Caco-2 (cell line): Measurements from ENCODE around the gene OR5AP2. TPM values are rescaled to one million over a fixed set of nuclear protein-coding genes. Genes with fewer than 3 reads are reported as not detected.
"Not testable (repeated sequence)": the region's sequence is repeated elsewhere in the genome, so short reads cannot be mapped to it uniquely, and the experiment has no call there.

Source experiments
- BruUV-seq: library from RNA; stranded (reverse); fragments of 400-500 nt; replicated peaks from 2 replicates; lab custom pipeline; 2021; lab: Mats Ljungman, UMichigan
- CTCF ChIA-PET: fragments of 300-600 bp; sonication (Branson Sonifier 250); formaldehyde crosslinking; loops from one replicate; lab custom pipeline; 2022; ENCODE audit warnings: antibody characterized with exemption; lab: Charles Lee
- POLR2A ChIA-PET: fragments of 300-600 bp; sonication (Branson Sonifier 250); formaldehyde crosslinking; loops from one replicate; lab custom pipeline; 2022; ENCODE audit warnings: antibody characterized with exemption; lab: Charles Lee
- DNase-seq, 2 experiments: peaks; one replicate each; pipeline versions ENCODE4 v3.0.0 to v3.0.0-alpha.2; 2020 to 2022
- H3K27me3 ChIP-seq: replicated peaks from 2 replicates; pipeline ENCODE4 v1.6.0; 2011; ENCODE audit warnings: low read length; ENCODE audit not compliant: control insufficient read depth, insufficient read depth
- H3K36me3 ChIP-seq: 2 replicates; pipeline ENCODE4 v1.5.1; 2011; ENCODE audit warnings: low read length; ENCODE audit not compliant: control insufficient read depth, insufficient read depth
- H3K4me1 ChIP-seq: fragments of 250-450 bp; sonication (Bioruptor Pico); 2 replicates; pipeline ENCODE4 v1.5.1; 2020; ENCODE audit warnings: mild to moderate bottlenecking
- H3K4me3 ChIP-seq: 2 replicates; pipeline ENCODE4 v1.5.1; 2011; ENCODE audit warnings: low read depth, mild to moderate bottlenecking, control low read depth, low read length
- H3K9me3 ChIP-seq: fragments of 250-450 bp; sonication (Bioruptor Pico); 2 replicates; pipeline ENCODE4 v1.5.1; 2020; ENCODE audit warnings: mild to moderate bottlenecking, moderate library complexity
- H3K27ac Mint-ChIP-seq: one replicate; pipeline ENCODE4 v1.8.0; 2022; ENCODE audit warnings: mixed read lengths; ENCODE audit not compliant: unreplicated experiment
- H3K27me3 Mint-ChIP-seq: one replicate; pipeline ENCODE4 v1.8.0; 2022; ENCODE audit warnings: mixed read lengths; ENCODE audit not compliant: insufficient read depth, unreplicated experiment
- H3K36me3 Mint-ChIP-seq: one replicate; pipeline ENCODE4 v1.8.0; 2022; ENCODE audit warnings: mild to moderate bottlenecking, mixed read lengths; ENCODE audit not compliant: insufficient read depth, unreplicated experiment
- H3K4me1 Mint-ChIP-seq: one replicate; pipeline ENCODE4 v1.8.0; 2022; ENCODE audit warnings: low read depth, mixed read lengths; ENCODE audit not compliant: unreplicated experiment
- H3K4me3 Mint-ChIP-seq: one replicate; pipeline ENCODE4 v1.8.0; 2022; ENCODE audit warnings: mild to moderate bottlenecking, moderate library complexity, mixed read lengths; ENCODE audit not compliant: unreplicated experiment
- H3K9me3 Mint-ChIP-seq: one replicate; pipeline ENCODE4 v1.8.0; 2022; ENCODE audit warnings: mixed read lengths; ENCODE audit not compliant: unreplicated experiment
- CTCF ChIP-seq, 2 experiments: fragments of 200-600 bp in 1 of 2; IDR thresholded peaks; 1 replicate in 1 of 2; 2 replicates in 1 of 2; pipeline versions ENCODE4 v1.5.1 to v1.8.0; 2011 to 2022; ENCODE audit warnings: antibody characterized with exemption in 1 of 2, control low read depth in 1 of 2, inconsistent platforms in 1 of 2, low read depth in 1 of 2, low read length in 1 of 2, mild to moderate bottlenecking in 1 of 2, moderate library complexity in 1 of 2; ENCODE audit not compliant: insufficient read depth in 1 of 2, severe bottlenecking in 1 of 2, unreplicated experiment in 1 of 2
- intact Hi-C: fragments of 100-400 bp; cut with micrococcal nuclease; formaldehyde crosslinking; loops from one replicate; pipeline ENCODE4 v1.10.0; 2022; ENCODE audit not compliant: unreplicated experiment
- total RNA-seq: library from RNA; stranded (reverse); gene quantifications from 2 replicates; pipeline ENCODE4 v1.2.3, GENCODE V29; 2022

OR5AP2 gene
- total RNA-seq, 1 experiment from 2014 or later = not detected

GRCh38 chr11:56625946-56626345 lies 16.3 kb downstream of the OR5AP2 start:
- Mint-ChIP-seq H3K27ac (no peak overlapping the region), H3K9me3 (no peaks in the 10 kb centered on the region), H3K4me1 (no peaks in the 10 kb centered on the region), H3K4me3 (no peak overlapping the region), H3K27me3 (peaks cover 5% of the 10 kb centered on the region), H3K36me3 (no peaks in the 10 kb centered on the region)
- H3K4me1 ChIP-seq = no peaks in the 10 kb centered on the region
- no peak for TF ChIP-seq CTCF (IDR thresholded peaks at IDR 0.05; ENCODE audit: insufficient read depth in 1 of 2, low read depth in 1 of 2, low read length in 1 of 2, severe bottlenecking in 1 of 2, unreplicated experiment in 1 of 2)
- no peaks in the 10 kb centered on the region for H3K27me3 ChIP-seq
- H3K36me3 ChIP-seq = no peaks in the 10 kb centered on the region
- no peaks in the 10 kb centered on the region for H3K9me3 ChIP-seq
- ChIA-PET POLR2A (no interaction called here), CTCF (interaction anchor here (0.5 kb wide), 1 partner anchor 624 kb away, joined by 5 read pairs; no protein-coding TSS in a partner anchor)
- no TSS peak for BruUV-seq
- no peak overlapping the region for H3K4me3 ChIP-seq
- intact Hi-C loops = loop anchor here (10.0 kb wide), 1 partner anchor 619 kb away; no protein-coding TSS in a partner anchor
- DNase-seq = no peak

GRCh38 chr11:56624661-56625110 lies 17.6 kb downstream of the OR5AP2 start:
- H3K4me1 ChIP-seq = no peaks in the 10 kb centered on the region
- peak; percentile 36 to 67 for TF ChIP-seq CTCF (IDR thresholded peaks at IDR 0.05; ENCODE audit: insufficient read depth in 1 of 2, low read depth in 1 of 2, low read length in 1 of 2, severe bottlenecking in 1 of 2, unreplicated experiment in 1 of 2)
- no peaks in the 10 kb centered on the region for H3K27me3 ChIP-seq
- ChIA-PET POLR2A (no interaction called here), CTCF (no interaction called here)
- no peaks in the 10 kb centered on the region for H3K4me1 Mint-ChIP-seq
- BruUV-seq = no TSS peak
- H3K27me3 Mint-ChIP-seq = peaks cover 12% of the 10 kb centered on the region
- H3K4me3 ChIP-seq = no peak overlapping the region
- intact Hi-C loops = loop anchor here (1.0 to 10.0 kb wide), 2 partner anchors 159 to 620 kb away; no protein-coding TSS in a partner anchor
- H3K4me3 Mint-ChIP-seq = no peak overlapping the region
- H3K27ac Mint-ChIP-seq = no peak overlapping the region
- no peaks in the 10 kb centered on the region for H3K9me3 ChIP-seq
- DNase-seq = peak; percentile 36 to 58
- H3K9me3 Mint-ChIP-seq = no peaks in the 10 kb centered on the region
- no peaks in the 10 kb centered on the region for H3K36me3 Mint-ChIP-seq
- H3K36me3 ChIP-seq = no peaks in the 10 kb centered on the region

GRCh38 chr11:56611174-56611573 lies 31.1 kb downstream of the OR5AP2 start:
- H3K9me3 ChIP-seq = no peaks in the 10 kb centered on the region
- CTCF ChIA-PET = no interaction called here
- no peaks in the 10 kb centered on the region for H3K9me3 Mint-ChIP-seq
- intact Hi-C loops = no loop called here
- no peaks in the 10 kb centered on the region for H3K4me1 Mint-ChIP-seq
- no peak for DNase-seq
- POLR2A ChIA-PET = no interaction called here
- no peaks in the 10 kb centered on the region for H3K36me3 Mint-ChIP-seq
- no peak for TF ChIP-seq CTCF (IDR thresholded peaks at IDR 0.05; ENCODE audit: insufficient read depth in 1 of 2, low read depth in 1 of 2, low read length in 1 of 2, severe bottlenecking in 1 of 2, unreplicated experiment in 1 of 2)
- H3K27me3 Mint-ChIP-seq = peaks cover 10% of the 10 kb centered on the region
- no peak overlapping the region for H3K27ac Mint-ChIP-seq
- H3K4me1 ChIP-seq = no peaks in the 10 kb centered on the region
- H3K4me3 ChIP-seq = no peak overlapping the region
- H3K4me3 Mint-ChIP-seq = no peak overlapping the region
- H3K36me3 ChIP-seq = no peaks in the 10 kb centered on the region
- no peaks in the 10 kb centered on the region for H3K27me3 ChIP-seq
- no TSS peak for BruUV-seq

GRCh38 chr11:56592088-56592717 lies 50.0 kb downstream of the OR5AP2 start:
- CTCF ChIA-PET, H3K27me3 Mint-ChIP-seq, intact Hi-C loops, H3K36me3 ChIP-seq, H3K9me3 ChIP-seq, H3K4me1 ChIP-seq, H3K9me3 Mint-ChIP-seq, H3K27ac Mint-ChIP-seq, H3K4me1 Mint-ChIP-seq, POLR2A ChIA-PET, H3K27me3 ChIP-seq, H3K36me3 Mint-ChIP-seq, H3K4me3 Mint-ChIP-seq, DNase-seq, H3K4me3 ChIP-seq, BruUV-seq: not testable (repeated sequence)
